T-helper 22 cell (primary cell): Measurements from ENCODE around the gene MTA2.
"Not testable (repeated sequence)": the region's sequence is repeated elsewhere in the genome, so short reads cannot be mapped to it uniquely, and the experiment has no call there.

Experiments
- DNase-seq: peaks from one replicate; pipeline ENCODE4 v3.0.0-alpha.2; 2020; ENCODE audit warnings: low read depth

The MTA2 gene

DNA sequence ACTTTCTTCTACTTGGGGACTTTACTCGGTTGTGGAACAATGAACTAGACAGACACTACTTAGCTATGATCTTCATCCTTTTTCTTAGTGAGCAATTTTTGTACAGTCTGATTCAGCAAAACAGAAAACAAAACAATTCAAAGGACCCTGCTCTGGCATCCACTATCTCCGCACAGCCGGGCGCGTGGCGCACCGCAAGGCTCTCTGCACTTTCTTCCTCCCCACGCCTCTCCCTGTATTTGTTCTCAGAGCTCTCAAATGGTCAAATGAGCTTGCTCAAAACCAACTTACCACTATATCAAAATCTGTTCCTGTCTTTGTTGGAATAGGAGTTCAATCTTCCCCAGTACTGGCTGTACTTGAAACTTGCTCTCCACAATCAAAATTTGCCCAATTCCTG lies 35.4 kb downstream of the MTA2 start:
- no peak for DNase-seq

DNA sequence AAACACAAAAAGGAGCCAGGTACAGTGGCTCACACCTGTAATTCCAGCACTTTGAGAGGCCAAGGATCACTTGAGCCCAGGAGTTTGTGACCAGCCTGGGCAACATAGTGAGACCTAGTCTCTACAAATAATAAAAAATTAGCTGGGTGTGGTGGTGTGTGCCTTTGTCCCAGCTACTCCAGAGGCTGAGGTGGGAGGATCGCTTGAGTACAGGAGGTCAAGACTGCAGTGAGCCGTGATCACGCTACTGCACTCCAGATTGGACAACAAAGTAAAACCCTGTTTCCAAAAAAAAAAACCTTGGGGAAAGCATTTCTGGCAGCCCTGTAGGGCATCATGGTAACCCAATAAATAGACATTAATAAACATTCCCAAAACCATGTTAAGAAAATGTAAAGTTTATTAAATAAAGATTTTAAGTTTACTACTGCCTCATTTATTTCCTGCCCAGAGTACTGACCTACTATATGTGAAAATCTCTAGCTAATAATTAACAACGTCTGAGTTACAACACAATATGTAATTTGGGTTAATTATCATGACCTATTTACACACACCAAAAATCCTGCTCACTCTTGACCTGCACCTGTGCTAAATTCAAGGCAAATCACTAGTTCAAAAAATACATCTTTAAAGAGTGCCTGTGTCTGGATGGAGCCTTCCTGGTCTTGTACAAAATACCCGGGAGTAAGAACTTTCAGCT lies 36.4 kb downstream of the MTA2 start:
- DNase-seq: no peak

- not testable (repeated sequence) for DNase-seq
Observed at GRCh38 chr11:62561677-62562230, 39.9 kb downstream of the MTA2 start.

- DNase-seq: peak; percentile 70
Observed at GRCh38 chr11:62560566-62561103, 41.0 kb downstream of the MTA2 start.

DNA sequence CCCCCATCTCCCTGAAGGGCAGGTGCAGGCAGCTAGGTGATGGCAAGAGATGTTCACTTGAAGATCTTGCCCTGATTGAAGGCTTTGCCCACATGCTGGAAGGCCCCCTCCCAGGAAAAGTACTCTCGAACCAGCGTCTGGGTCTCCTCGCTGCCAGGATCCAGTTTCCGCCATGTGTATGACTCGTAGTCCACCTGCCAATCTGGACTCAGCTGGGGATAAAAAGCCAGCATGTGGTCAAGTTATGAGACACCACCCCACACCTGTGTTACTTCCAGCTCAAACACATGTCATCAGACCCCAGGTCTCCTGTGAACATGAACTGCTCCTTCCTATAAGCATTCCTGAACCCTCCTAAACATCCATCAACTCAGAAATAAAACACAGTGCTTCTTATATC lies 42.0 kb downstream of the MTA2 start:
- not testable (repeated sequence) for DNase-seq

DNA sequence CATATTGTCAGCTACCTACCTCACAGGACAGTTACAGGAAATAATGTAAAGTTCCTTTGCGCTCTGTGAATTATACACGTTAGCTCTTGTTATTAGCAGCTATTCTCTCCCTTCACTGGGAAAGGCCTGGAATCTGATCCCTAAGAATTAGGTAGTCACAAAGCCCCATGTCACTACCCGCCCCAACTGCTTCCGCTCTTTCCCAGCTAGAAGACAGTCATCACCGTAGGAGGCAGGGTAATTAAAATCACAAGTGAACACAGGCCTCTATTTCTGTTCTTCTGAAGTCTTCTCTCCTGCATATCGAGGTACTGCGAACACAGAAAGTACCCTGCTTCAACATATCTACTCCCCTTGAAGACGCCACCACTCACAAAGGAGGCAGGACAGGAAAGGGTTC lies 42.5 kb downstream of the MTA2 start:
- no peak for DNase-seq

- no peak for DNase-seq
Observed at GRCh38 chr11:62558669-62559068, 43.0 kb downstream of the MTA2 start.

DNA sequence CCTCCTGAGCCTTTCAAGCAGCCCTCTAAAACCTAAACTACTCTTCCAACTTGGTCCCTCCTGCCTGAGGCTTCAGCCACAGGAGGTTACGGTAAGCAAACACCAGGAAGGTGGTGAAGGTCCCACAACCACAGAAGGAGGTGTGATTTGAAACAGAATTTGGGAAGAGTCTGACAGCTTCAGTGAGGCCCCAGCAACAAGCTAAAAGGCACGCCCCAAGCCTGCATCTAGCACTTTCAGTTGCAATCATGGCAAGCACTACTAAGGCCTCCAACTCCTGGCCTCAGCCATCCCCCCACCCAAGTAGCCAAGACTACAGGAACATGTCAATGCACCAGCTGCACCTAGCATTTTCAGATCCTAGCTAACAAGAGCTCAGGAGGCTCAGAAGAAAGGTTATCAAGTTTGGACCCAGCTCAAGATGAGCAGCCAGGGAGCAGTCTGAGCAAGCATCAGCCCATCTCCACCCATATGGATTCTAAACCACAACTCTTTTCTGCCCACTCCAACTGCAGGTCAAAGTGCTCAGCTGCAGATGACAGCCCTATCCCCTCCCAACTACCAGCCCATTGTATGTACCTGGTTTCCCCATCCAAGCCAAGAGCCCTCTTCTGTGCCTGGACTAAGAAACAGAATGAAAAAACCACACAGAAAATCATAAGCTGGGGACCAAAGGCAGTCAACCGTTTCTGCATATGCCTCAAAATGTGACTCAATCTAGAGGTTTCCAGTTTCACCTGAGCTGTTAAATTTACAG lies 44.6 kb downstream of the MTA2 start:
- DNase-seq: no peak

DNA sequence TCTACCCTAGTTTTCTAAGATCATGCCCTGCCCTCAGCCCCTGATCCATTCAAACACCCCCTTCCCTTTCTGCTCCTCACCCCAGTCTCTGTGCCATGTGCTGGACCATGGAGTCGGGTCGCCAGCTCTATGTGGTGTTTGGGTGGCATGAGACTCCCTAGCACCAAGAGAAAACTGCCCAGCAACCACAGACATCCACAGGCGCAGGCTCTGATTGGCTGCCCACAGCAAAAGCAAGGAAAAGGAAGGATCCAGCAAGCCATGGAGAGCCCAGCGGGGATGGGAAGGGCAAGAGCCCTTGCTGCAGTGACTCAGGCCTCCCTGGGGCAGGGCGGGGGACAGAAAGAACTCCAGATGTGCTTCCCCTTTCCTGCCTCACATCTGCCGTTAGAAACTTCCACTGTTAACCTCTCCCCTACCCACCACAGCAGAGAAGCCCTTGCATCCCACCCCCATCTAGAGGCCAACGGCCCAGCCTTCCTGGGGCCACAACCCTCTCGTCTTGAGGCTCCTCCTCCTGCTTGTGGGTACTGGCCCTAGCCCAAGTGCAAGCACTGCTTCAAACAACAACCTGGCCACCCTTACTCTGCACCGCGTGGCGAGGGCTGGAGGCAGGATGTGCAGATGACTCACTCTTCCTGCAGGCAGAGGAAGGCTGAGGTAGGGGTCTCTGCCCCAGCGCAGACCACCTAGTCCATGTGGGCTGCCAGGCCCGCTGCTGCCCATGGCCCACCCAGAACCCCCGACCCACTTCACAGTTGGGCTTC lies 45.4 kb downstream of the MTA2 start:
- DNase-seq: peak; percentile 83

- peak; percentile 73 for DNase-seq
Observed at GRCh38 chr11:62555464-62556107, 46.1 kb downstream of the MTA2 start.

GRCh38 chr11:62554387-62555167 lies 47.1 kb downstream of the MTA2 start:
- no peak for DNase-seq

DNA sequence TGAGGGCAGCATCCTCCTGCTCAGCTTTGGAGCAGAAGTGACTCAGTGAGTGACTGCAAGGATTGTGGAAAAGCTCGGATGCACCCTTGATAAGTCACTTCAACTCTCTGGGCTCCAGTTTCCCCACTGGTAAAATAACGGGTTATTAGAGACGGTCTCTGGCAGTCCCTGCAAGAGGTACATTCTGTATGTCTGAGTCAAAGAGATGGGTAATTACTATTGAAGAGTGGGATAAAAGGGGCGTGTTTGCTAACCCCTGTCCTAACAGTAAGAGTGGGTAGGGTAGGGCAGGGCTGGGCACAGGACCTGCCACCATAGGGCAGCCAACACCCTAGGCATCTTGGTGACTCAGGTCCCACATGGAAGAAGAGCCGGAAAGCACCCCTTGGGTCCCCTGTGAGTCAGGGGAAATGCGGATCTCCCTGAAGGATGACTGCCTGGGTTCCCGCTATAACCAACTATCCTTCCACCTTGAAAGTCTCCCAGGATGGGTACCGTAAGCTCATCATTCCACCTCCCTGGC lies 47.8 kb downstream of the MTA2 start:
- DNase-seq: no peak

DNA sequence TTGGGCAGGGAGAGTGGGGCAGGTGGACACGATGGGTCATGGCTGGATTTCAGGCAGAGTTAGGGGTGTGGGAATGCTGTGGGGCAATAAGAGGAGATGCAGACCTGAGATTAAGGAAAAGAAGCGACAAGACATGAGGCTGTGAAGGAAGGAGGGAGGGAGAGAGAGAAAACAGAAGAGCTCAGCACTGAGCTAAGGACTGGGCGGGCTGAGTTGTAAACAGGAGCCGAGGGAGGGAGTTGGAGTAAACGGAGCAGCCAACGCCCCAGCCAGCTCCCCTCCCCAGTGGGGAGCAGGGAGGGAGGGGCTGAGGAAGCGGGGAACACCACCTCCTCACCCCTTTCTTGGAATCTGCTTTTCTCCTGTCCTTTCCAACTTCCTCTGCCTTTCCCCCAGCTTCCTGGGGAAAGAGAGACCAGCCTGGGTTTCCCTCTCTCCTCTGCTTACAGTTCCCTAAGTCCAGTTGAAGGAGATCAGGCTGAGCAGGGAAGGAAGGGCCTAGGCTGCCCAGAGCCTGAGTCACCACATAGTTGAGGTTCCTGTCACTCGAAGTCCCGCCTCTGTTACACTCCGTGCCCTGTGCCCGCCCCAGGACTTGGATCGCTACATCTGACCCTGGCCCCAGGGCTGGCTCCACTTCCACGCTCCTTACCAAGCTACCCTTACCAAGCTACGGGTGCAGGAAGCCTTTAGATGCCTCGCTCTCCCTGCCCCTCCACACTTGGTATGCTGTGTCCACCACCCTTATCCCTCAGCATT lies 48.4 kb downstream of the MTA2 start:
- no peak for DNase-seq

- no peak for DNase-seq
Observed at GRCh38 chr11:62552485-62553079, 49.1 kb downstream of the MTA2 start.

- DNase-seq: not testable (repeated sequence)
Observed at GRCh38 chr11:62550478-62550877, 51.2 kb downstream of the MTA2 start.

- DNase-seq: no peak
Observed at GRCh38 chr11:62548545-62549335, 52.9 kb downstream of the MTA2 start.

DNA sequence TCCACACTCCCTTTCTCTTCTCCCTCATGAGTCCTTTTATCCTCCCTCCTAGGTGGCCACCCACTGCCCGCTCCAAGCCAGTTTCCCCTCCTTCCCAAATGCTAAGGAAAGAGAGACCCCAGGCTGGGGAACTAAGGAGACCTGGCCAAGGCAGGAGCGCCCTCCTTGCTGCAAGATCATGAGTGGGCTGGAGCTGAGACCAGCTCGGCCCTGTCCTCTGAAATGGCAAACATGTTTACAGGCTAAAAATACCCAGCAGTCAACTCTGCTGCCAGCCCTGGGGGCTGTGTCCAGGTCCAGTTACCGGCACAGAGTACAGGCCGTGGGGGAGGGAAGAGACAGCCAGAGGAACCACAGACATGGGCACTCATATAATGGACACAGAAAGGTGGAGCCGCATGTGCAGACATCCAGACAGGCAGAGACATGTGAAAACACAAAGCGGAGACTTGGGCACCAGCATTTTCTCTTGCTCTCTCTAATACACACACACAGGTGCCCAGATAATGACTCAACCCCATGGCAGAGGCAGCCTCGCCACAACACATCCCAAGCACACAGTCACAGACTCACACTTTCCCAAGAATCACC lies 53.9 kb downstream of the MTA2 start:
- DNase-seq: no peak

DNA sequence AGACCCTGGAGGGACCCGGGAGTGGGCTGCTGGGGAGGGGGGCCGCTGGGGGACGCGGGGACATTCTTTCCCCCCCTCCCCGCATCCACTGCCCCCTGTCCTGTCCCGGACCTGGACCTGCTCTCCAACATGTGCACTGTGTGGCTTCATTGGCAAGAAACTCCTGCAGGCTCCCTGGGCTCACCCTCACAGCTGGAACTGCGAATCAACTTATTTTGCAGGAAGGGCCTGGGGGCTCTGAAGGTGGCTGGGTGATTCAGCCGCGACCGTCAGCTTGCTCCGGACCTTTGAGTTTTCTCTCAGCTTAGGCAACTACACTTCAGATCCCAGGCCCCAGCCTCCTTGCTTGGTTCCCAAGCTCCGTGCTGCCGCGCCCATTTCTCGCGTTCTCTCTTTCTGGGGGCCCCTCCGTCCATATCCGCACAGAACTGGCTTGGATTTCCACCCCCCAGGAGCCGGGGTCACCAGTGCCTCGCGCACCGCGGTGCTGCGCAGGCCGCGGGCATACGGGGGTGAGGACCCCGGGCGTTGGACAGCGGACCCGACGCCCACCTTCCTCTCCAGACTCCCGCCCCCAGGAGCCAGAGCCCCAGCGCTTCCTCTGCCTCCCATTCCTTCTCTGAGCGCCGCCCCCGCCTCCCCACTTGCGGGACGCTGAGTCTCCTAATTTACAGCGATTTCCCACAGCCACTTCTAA lies 54.6 kb downstream of the MTA2 start:
- DNase-seq: no peak
